HFFc6 (cell line): ENCODE results near the gene ERC2. TPM values are rescaled to one million over a fixed set of nuclear protein-coding genes. Genes with fewer than 3 reads are reported as not detected.

Source experiments
- DNase-seq: peaks from one replicate; pipeline ENCODE4 v3.0.0-alpha.2; 2018
- H3K27ac Mint-ChIP-seq: 2 replicates; pipeline ENCODE4 v1.8.0; 2020; ENCODE audit warnings: mild to moderate bottlenecking, mixed read lengths
- H3K27me3 Mint-ChIP-seq: 2 replicates; pipeline ENCODE4 v1.8.0; 2021; ENCODE audit warnings: mild to moderate bottlenecking, moderate library complexity, mixed read lengths; ENCODE audit not compliant: insufficient read depth
- H3K36me3 Mint-ChIP-seq: 2 replicates; pipeline ENCODE4 v1.8.0; 2021; ENCODE audit warnings: low read depth, mixed read lengths
- H3K4me1 Mint-ChIP-seq: 2 replicates; pipeline ENCODE4 v1.8.0; 2020; ENCODE audit warnings: low read depth, mixed read lengths
- H3K4me3 Mint-ChIP-seq: 2 replicates; pipeline ENCODE4 v1.8.0; 2020; ENCODE audit warnings: mild to moderate bottlenecking, moderate library complexity, mixed read lengths
- H3K9me3 Mint-ChIP-seq: 2 replicates; pipeline ENCODE4 v1.8.0; 2020; ENCODE audit warnings: mild to moderate bottlenecking, mixed read lengths
- CTCF ChIP-seq: fragments of 200-600 bp; sonication (generic); IDR thresholded peaks from 2 replicates; pipeline ENCODE4 v1.5.0; 2021; ENCODE audit warnings: antibody characterized with exemption, mild to moderate bottlenecking
- total RNA-seq, 6 experiments: library from RNA; stranded (reverse); fragmentation: NEBNext Ultra II Directional; extraction: Animal tissue kit (Norgen Biotek cat#: 25700); gene quantifications; 2 replicates in 1 of 6; 3 replicates in 5 of 6; pipeline ENCODE4 v1.2.3, GENCODE V29; 2021

Gene ERC2
- total RNA-seq, 6 experiments from 2014 or later: 0.11 TPM; not detected in 5

- H3K4me1 Mint-ChIP-seq: no peaks in the 10 kb centered on the region
- no peak overlapping the region for H3K27ac Mint-ChIP-seq
- no peak for TF ChIP-seq CTCF
- no peaks in the 10 kb centered on the region for H3K36me3 Mint-ChIP-seq
- no peak overlapping the region for H3K4me3 Mint-ChIP-seq
- no peak for DNase-seq
- peaks cover 9% of the 10 kb centered on the region; the same call in 1 of the 2 replicates for H3K9me3 Mint-ChIP-seq
- no peaks in the 10 kb centered on the region; the same call in 1 of the 2 replicates for H3K27me3 Mint-ChIP-seq
These were observed 557.7 kb downstream of the ERC2 start for GRCh38 chr3:55910543-55910942.

GRCh38 chr3:55909373-55909772 is 558.9 kb downstream of the ERC2 start:
- H3K36me3 Mint-ChIP-seq: no peaks in the 10 kb centered on the region
- DNase-seq: no peak
- no peak overlapping the region for H3K4me3 Mint-ChIP-seq
- H3K9me3 Mint-ChIP-seq: peaks cover 9% of the 10 kb centered on the region; the same call in 1 of the 2 replicates
- no peak for TF ChIP-seq CTCF
- H3K27me3 Mint-ChIP-seq: no peaks in the 10 kb centered on the region; the same call in 1 of the 2 replicates
- no peak overlapping the region for H3K27ac Mint-ChIP-seq
- no peaks in the 10 kb centered on the region for H3K4me1 Mint-ChIP-seq

- no peak for TF ChIP-seq CTCF
- Mint-ChIP-seq H3K36me3 (no peaks in the 10 kb centered on the region), H3K27me3 (no peaks in the 10 kb centered on the region; the same call in none of the 2 replicates), H3K4me3 (no peak overlapping the region), H3K27ac (no peak overlapping the region), H3K4me1 (no peaks in the 10 kb centered on the region), H3K9me3 (peaks cover 9% of the 10 kb centered on the region; the same call in 1 of the 2 replicates)
- DNase-seq: no peak
These were observed 560.7 kb downstream of the ERC2 start for GRCh38 chr3:55907616-55908015.

- Mint-ChIP-seq H3K36me3 (no peaks in the 10 kb centered on the region), H3K4me3 (no peak overlapping the region), H3K27me3 (no peaks in the 10 kb centered on the region; the same call in none of the 2 replicates), H3K4me1 (no peaks in the 10 kb centered on the region), H3K27ac (no peak overlapping the region), H3K9me3 (peaks cover 9% of the 10 kb centered on the region; the same call in 1 of the 2 replicates)
- TF ChIP-seq CTCF: no peak
- DNase-seq: no peak
These were observed 561.4 kb downstream of the ERC2 start for GRCh38 chr3:55906896-55907295.

GRCh38 chr3:55904716-55905115 is 563.6 kb downstream of the ERC2 start:
- no peaks in the 10 kb centered on the region; the same call in 1 of the 2 replicates for H3K27me3 Mint-ChIP-seq
- H3K4me3 Mint-ChIP-seq: no peak overlapping the region
- H3K36me3 Mint-ChIP-seq: no peaks in the 10 kb centered on the region
- peaks cover 9% of the 10 kb centered on the region; the same call in 1 of the 2 replicates for H3K9me3 Mint-ChIP-seq
- TF ChIP-seq CTCF: no peak
- DNase-seq: no peak
- H3K4me1 Mint-ChIP-seq: no peaks in the 10 kb centered on the region
- H3K27ac Mint-ChIP-seq: no peak overlapping the region

GRCh38 chr3:55903680-55904079 is 564.6 kb downstream of the ERC2 start:
- H3K9me3 Mint-ChIP-seq: peaks cover 3% of the 10 kb centered on the region; the same call in 1 of the 2 replicates

More at GRCh38 chr3:55903680-55904079, 564.6 kb downstream of the ERC2 start:
- H3K36me3 Mint-ChIP-seq: no peaks in the 10 kb centered on the region
- no peak overlapping the region for H3K4me3 Mint-ChIP-seq
- H3K27me3 Mint-ChIP-seq: no peaks in the 10 kb centered on the region; the same call in 1 of the 2 replicates
- H3K4me1 Mint-ChIP-seq: no peaks in the 10 kb centered on the region
- H3K27ac Mint-ChIP-seq: no peak overlapping the region
- TF ChIP-seq CTCF: no peak
- no peak for DNase-seq
